ENCODE measurements around the gene SLC29A2.

The SLC29A2 gene

GRCh38 chr11:66418168-66418985 lies 46.8 kb upstream of the SLC29A2 start:
- Histone ChIP-seq H3K9me3 (ENCODE audit: severe bottlenecking) (peaks cover 2% of the 10 kb centered on the region), H3K4me3 (ENCODE audit: severe bottlenecking) (no peak overlapping the region), H3K27me3 (ENCODE audit: insufficient read depth, poor library complexity, severe bottlenecking) (peaks cover 34% of the 10 kb centered on the region), H3K27ac (ENCODE audit: poor library complexity, severe bottlenecking) (no peak overlapping the region), H3K36me3 (ENCODE audit: low read depth) (no peaks in the 10 kb centered on the region), H3K4me1 (ENCODE audit: insufficient read depth, poor library complexity, severe bottlenecking) (no peaks in the 10 kb centered on the region)
- no peak for DNase-seq (ENCODE audit: low spot score)
- peak; percentile 89 for ATAC-seq (ENCODE audit: low read depth)
- TF ChIP-seq CTCF (IDR thresholded peaks at IDR 0.05; ENCODE audit: poor library complexity, severe bottlenecking), result peak; percentile 69

- ATAC-seq (ENCODE audit: low read depth) (no peak), DNase-seq (ENCODE audit: low spot score) (no peak)
- no peaks in the 10 kb centered on the region for H3K4me1 ChIP-seq (ENCODE audit: insufficient read depth, poor library complexity, severe bottlenecking)
- H3K27ac ChIP-seq (ENCODE audit: poor library complexity, severe bottlenecking), result no peak overlapping the region
- peaks cover 34% of the 10 kb centered on the region for H3K27me3 ChIP-seq (ENCODE audit: insufficient read depth, poor library complexity, severe bottlenecking)
- H3K9me3 ChIP-seq (ENCODE audit: severe bottlenecking), result peaks cover 2% of the 10 kb centered on the region
- no peak for TF ChIP-seq CTCF (IDR thresholded peaks at IDR 0.05; ENCODE audit: poor library complexity, severe bottlenecking)
- no peaks in the 10 kb centered on the region for H3K36me3 ChIP-seq (ENCODE audit: low read depth)
- H3K4me3 ChIP-seq (ENCODE audit: severe bottlenecking), result no peak overlapping the region
These were observed 45.4 kb upstream of the SLC29A2 start for GRCh38 chr11:66417000-66417399.

GRCh38 chr11:66415423-66415822 lies 43.9 kb upstream of the SLC29A2 start:
- H3K27ac ChIP-seq (ENCODE audit: poor library complexity, severe bottlenecking), result no peak overlapping the region

GRCh38 chr11:66414120-66414934 lies 42.8 kb upstream of the SLC29A2 start:
- no peak for ATAC-seq (ENCODE audit: low read depth)
- no peaks in the 10 kb centered on the region for H3K4me1 ChIP-seq (ENCODE audit: insufficient read depth, poor library complexity, severe bottlenecking)
- no peak overlapping the region for H3K4me3 ChIP-seq (ENCODE audit: severe bottlenecking)
- H3K36me3 ChIP-seq (ENCODE audit: low read depth), result no peaks in the 10 kb centered on the region
- H3K9me3 ChIP-seq (ENCODE audit: severe bottlenecking), result peaks cover 2% of the 10 kb centered on the region
- no peak overlapping the region for H3K27ac ChIP-seq (ENCODE audit: poor library complexity, severe bottlenecking)
- H3K27me3 ChIP-seq (ENCODE audit: insufficient read depth, poor library complexity, severe bottlenecking), result peaks cover 16% of the 10 kb centered on the region
- TF ChIP-seq CTCF (IDR thresholded peaks at IDR 0.05; ENCODE audit: poor library complexity, severe bottlenecking), result no peak
- DNase-seq (ENCODE audit: low spot score), result no peak

More at GRCh38 chr11:66415423-66415822, 43.9 kb upstream of the SLC29A2 start:
- Histone ChIP-seq H3K36me3 (ENCODE audit: low read depth) (no peaks in the 10 kb centered on the region), H3K27me3 (ENCODE audit: insufficient read depth, poor library complexity, severe bottlenecking) (peaks cover 24% of the 10 kb centered on the region), H3K9me3 (ENCODE audit: severe bottlenecking) (peaks cover 2% of the 10 kb centered on the region), H3K4me3 (ENCODE audit: severe bottlenecking) (no peak overlapping the region), H3K4me1 (ENCODE audit: insufficient read depth, poor library complexity, severe bottlenecking) (no peaks in the 10 kb centered on the region)
- ATAC-seq (ENCODE audit: low read depth) (no peak), DNase-seq (ENCODE audit: low spot score) (no peak)
- TF ChIP-seq CTCF (IDR thresholded peaks at IDR 0.05; ENCODE audit: poor library complexity, severe bottlenecking), result no peak

Data from RWPE2 (cell line).